Uterus (tissue), 4 donors: Measurements from ENCODE around the gene SCN7A. TPM values are rescaled to one million over a fixed set of nuclear protein-coding genes. Genes with fewer than 3 reads are reported as not detected.

Source experiments
- DNase-seq, 2 donors: peaks; one replicate each; pipeline ENCODE4 v3.0.0-alpha.2; 2019 to 2020
- H3K27ac ChIP-seq, 2 donors: fragments of 200-600 bp; sonication (generic); 1 replicate in 1 of 2; 2 replicates in 1 of 2; pipeline ENCODE4 v1.5.1; 2016 to 2018
- H3K27me3 ChIP-seq, 2 donors: fragments of 200-600 bp; sonication (generic); one replicate each; pipeline ENCODE4 v1.5.1; 2018 to 2019; ENCODE audit warnings: control low read depth in 1 of 2
- H3K36me3 ChIP-seq, 2 donors: fragments of 200-600 bp; sonication (generic); one replicate each; pipeline ENCODE4 v1.5.1; 2019; ENCODE audit warnings: control low read depth in 1 of 2
- H3K4me1 ChIP-seq, 2 donors: fragments of 200-600 bp; sonication (generic); one replicate each; pipeline ENCODE4 v1.5.1; 2018 to 2019; ENCODE audit warnings: control low read depth in 1 of 2
- H3K4me3 ChIP-seq, 2 donors: fragments of 200-600 bp; sonication (generic); 1 replicate in 1 of 2; 2 replicates in 1 of 2; pipeline ENCODE4 v1.5.1; 2018 to 2019; ENCODE audit warnings: mild to moderate bottlenecking in 1 of 2
- H3K9me3 ChIP-seq, 2 donors: fragments of 200-600 bp; sonication (generic); one replicate each; pipeline ENCODE4 v1.5.1; 2019; ENCODE audit warnings: control low read depth in 1 of 2
- CTCF ChIP-seq, 4 experiments: fragments of 200-600 bp in 2 of 4; fragments of 450-650 bp in 2 of 4; sonication (generic) in 2 of 4; IDR thresholded peaks; one replicate each; pipeline ENCODE4 v1.5.1; 2016 to 2019; ENCODE audit warnings: antibody characterized with exemption in 4 of 4, mild to moderate bottlenecking in 2 of 4, moderate library complexity in 1 of 4
- POLR2A ChIP-seq, 2 donors: fragments of 450-650 bp; IDR thresholded peaks; one replicate each; pipeline ENCODE4 v1.6.1; 2016; ENCODE audit warnings: antibody characterized with exemption in 2 of 2, mild to moderate bottlenecking in 1 of 2, moderate library complexity in 1 of 2
- intact Hi-C: fragments of 100-400 bp; cut with DNase I; formaldehyde crosslinking; loops from one replicate; pipeline ENCODE4 v1.15.1; 2023; ENCODE audit warnings: low total_unique reads
- total RNA-seq, 4 donors: library from RNA; depleted of rRNA in 3 of 4; stranded (reverse); fragments of >200 nt in 3 of 4; gene quantifications; one replicate each; pipeline versions ENCODE4 v1.1.0 to v1.2.4, GENCODE V29; 2014 to 2023
- donor health status: DM: yes; HTN: yes; CAD: no.

The SCN7A gene
- total RNA-seq, 4 donors from 2014 or later: 40.0 to 74.1 (median 48.4) TPM

- Histone ChIP-seq H3K4me3 (no peak overlapping the region), H3K27ac (no peak overlapping the region), H3K9me3 (no peaks in the 10 kb centered on the region), H3K4me1 (no peaks in the 10 kb centered on the region), H3K36me3 (no peaks in the 10 kb centered on the region), H3K27me3 (no peaks in the 10 kb centered on the region)
- DNase-seq: no peak
- no peak for TF ChIP-seq CTCF (IDR thresholded peaks at IDR 0.05)
- no peak for TF ChIP-seq POLR2A (IDR thresholded peaks at IDR 0.05)
- intact Hi-C loops: no loop called here
Measured at GRCh38 chr2:166388481-166389070, 105.5 kb downstream of the SCN7A start.

GRCh38 chr2:166385313-166385712 lies 108.7 kb downstream of the SCN7A start:
- TF ChIP-seq CTCF (IDR thresholded peaks at IDR 0.05) (no peak), POLR2A (IDR thresholded peaks at IDR 0.05) (no peak)
- intact Hi-C loops: no loop called here
- no peak for DNase-seq

GRCh38 chr2:166384774-166385173 lies 109.3 kb downstream of the SCN7A start:
- no peak overlapping the region for H3K4me3 ChIP-seq
- no peak overlapping the region for H3K27ac ChIP-seq
- DNase-seq: no peak
- intact Hi-C loops: no loop called here
- H3K27me3 ChIP-seq: no peaks in the 10 kb centered on the region
- H3K4me1 ChIP-seq: no peaks in the 10 kb centered on the region
- TF ChIP-seq POLR2A (IDR thresholded peaks at IDR 0.05) (no peak), CTCF (IDR thresholded peaks at IDR 0.05) (peak in 2 of 4 experiments; percentile 28 to 36)
- no peaks in the 10 kb centered on the region for H3K9me3 ChIP-seq
- no peaks in the 10 kb centered on the region for H3K36me3 ChIP-seq

More at GRCh38 chr2:166385313-166385712, 108.7 kb downstream of the SCN7A start:
- no peak overlapping the region for H3K4me3 ChIP-seq
- H3K27me3 ChIP-seq: no peaks in the 10 kb centered on the region
- no peaks in the 10 kb centered on the region for H3K4me1 ChIP-seq
- no peaks in the 10 kb centered on the region for H3K9me3 ChIP-seq
- H3K36me3 ChIP-seq: no peaks in the 10 kb centered on the region
- no peak overlapping the region for H3K27ac ChIP-seq

GRCh38 chr2:166382448-166382847 lies 111.6 kb downstream of the SCN7A start:
- intact Hi-C loops: no loop called here
- H3K4me3 ChIP-seq: no peak overlapping the region
- H3K36me3 ChIP-seq: no peaks in the 10 kb centered on the region
- no peak overlapping the region for H3K27ac ChIP-seq
- no peak for DNase-seq
- H3K4me1 ChIP-seq: no peaks in the 10 kb centered on the region
- no peaks in the 10 kb centered on the region for H3K9me3 ChIP-seq
- H3K27me3 ChIP-seq: no peaks in the 10 kb centered on the region
- TF ChIP-seq CTCF (IDR thresholded peaks at IDR 0.05): no peak
- TF ChIP-seq POLR2A (IDR thresholded peaks at IDR 0.05): no peak

GRCh38 chr2:166380615-166381014 lies 113.4 kb downstream of the SCN7A start:
- no peaks in the 10 kb centered on the region for H3K36me3 ChIP-seq
- no peak for TF ChIP-seq POLR2A (IDR thresholded peaks at IDR 0.05)
- TF ChIP-seq CTCF (IDR thresholded peaks at IDR 0.05): no peak
- no peaks in the 10 kb centered on the region for H3K4me1 ChIP-seq
- intact Hi-C loops: no loop called here
- H3K27me3 ChIP-seq: no peaks in the 10 kb centered on the region
- H3K9me3 ChIP-seq: no peaks in the 10 kb centered on the region
- DNase-seq: no peak
- no peak overlapping the region for H3K27ac ChIP-seq
- no peak overlapping the region for H3K4me3 ChIP-seq
